ENCODE results near the gene KDM3A.

- TF ChIP-seq CTCF (IDR thresholded peaks at IDR 0.05): no peak
- TF ChIP-seq POLR2A (IDR thresholded peaks at IDR 0.05): no peak
These were observed 27.2 kb downstream of the KDM3A start for GRCh38 chr2:86468162-86469033.
